Measurements from ENCODE around the gene FHOD3.

The FHOD3 gene

GRCh38 chr18:36302676-36303075 lies 5.2 kb downstream of the FHOD3 start (continued):
- TF ChIP-seq ZBTB11 (tag by site-specific recombination; conservative IDR thresholded peaks at IDR 0.05; ENCODE audit: low read depth) (no peak), ZNF302 (tag by site-specific recombination; IDR thresholded peaks at IDR 0.05; ENCODE audit: low read depth) (no peak), ZNF837 (tag by site-specific recombination; IDR thresholded peaks at IDR 0.05) (no peak)

DNA sequence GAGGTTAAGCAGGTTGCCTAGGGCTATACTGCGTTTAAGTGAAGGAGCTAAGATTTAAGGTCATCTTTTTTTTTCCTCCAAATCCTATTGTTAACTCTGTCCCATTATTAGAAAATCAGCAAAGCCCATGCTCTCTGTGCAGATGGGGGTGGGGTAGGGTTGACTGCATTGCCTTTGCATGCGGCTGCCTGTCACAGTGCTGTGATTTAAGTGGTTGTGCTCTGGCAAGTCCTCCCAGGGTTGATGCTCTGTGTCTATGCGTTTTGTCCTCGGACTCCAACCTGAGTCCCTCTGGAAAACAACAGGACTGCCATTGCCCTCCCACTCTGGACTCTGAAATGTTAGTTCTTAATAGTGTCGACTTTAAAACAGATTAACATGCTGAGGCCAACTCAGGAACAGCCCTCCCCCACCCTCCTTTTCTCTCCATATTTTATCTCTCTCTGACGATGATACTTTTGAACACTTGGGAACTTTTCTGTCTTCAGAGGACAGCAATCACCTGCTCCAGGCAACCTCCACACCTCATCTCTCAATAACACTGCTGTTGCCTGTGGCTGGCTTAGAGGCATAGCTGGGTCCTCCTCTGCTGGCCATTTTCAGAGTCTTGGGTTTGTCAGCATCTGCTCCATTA lies 5.8 kb downstream of the FHOD3 start:
- no peak overlapping the region for H3K4me3 ChIP-seq (ENCODE audit: low read depth, low read length)
- no peak for TF ChIP-seq ZNF221 (tag by site-specific recombination; IDR thresholded peaks at IDR 0.05; ENCODE audit: borderline replicate concordance)
- no peak for TF ChIP-seq PRDM1 (tag by site-specific recombination; IDR thresholded peaks at IDR 0.05)
- TF ChIP-seq ZNF280C (tag by site-specific recombination; IDR thresholded peaks at IDR 0.05) = no peak
- TF ChIP-seq ZBTB11 (tag by site-specific recombination; conservative IDR thresholded peaks at IDR 0.05; ENCODE audit: low read depth) = no peak
- no peak for TF ChIP-seq ZNF692 (tag by site-specific recombination; IDR thresholded peaks at IDR 0.05)
- TF ChIP-seq ZNF16 (tag by site-specific recombination; IDR thresholded peaks at IDR 0.05; ENCODE audit: low read depth) = no peak
- no peak for TF ChIP-seq YY2 (tag by site-specific recombination; IDR thresholded peaks at IDR 0.05)
- CTCF ChIA-PET = interaction anchor here (0.6 kb wide), 1 partner anchor 12 kb away, joined by 5 read pairs; no protein-coding TSS in a partner anchor
- H3K9me3 ChIP-seq (ENCODE audit: control insufficient read depth, insufficient read depth, low read depth, low read length) = no peaks in the 10 kb centered on the region
- no peaks in the 10 kb centered on the region for H3K36me3 ChIP-seq (ENCODE audit: control insufficient read depth in 2 of 2, insufficient read depth in 1 of 2, low read length in 2 of 2)
- POLR2A ChIA-PET = no interaction called here
- no peaks in the 10 kb centered on the region for H3K4me1 ChIP-seq (ENCODE audit: control insufficient read depth, insufficient read depth, low read length)
- no peak overlapping the region for H3K27ac ChIP-seq (ENCODE audit: extremely low read depth, low read depth, low read length)

DNA sequence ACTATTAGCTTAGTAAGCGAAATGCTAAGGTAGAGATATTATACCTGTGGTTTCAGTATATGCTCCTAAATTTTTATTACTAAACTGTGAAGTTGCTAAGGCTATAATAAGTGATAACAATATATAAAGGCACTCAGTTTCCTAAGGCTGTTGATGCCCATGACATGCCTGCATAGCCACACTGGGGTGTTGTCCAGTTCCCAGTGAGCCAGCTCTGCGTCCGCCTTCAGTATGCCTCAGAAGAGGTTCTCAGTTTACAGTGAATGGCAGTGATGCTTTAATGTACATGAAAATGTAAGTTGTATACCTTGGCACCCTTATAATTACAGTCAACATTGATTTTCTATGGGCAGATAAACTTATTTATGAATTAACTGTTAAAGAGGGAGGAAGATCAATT lies 7.2 kb downstream of the FHOD3 start:
- no peak for TF ChIP-seq ZBTB49 (tag by site-specific recombination; IDR thresholded peaks at IDR 0.05; ENCODE audit: low read depth)
- TF ChIP-seq ZIC2 (tag by site-specific recombination; IDR thresholded peaks at IDR 0.05) = no peak
- no peak for TF ChIP-seq ZNF157 (tag by site-specific recombination; IDR thresholded peaks at IDR 0.05)
- TF ChIP-seq ZNF221 (tag by site-specific recombination; IDR thresholded peaks at IDR 0.05; ENCODE audit: borderline replicate concordance) = no peak
- no peak for TF ChIP-seq ZNF660 (tag by site-specific recombination; IDR thresholded peaks at IDR 0.05)
- no peak for TF ChIP-seq ZNF658 (tag by site-specific recombination; IDR thresholded peaks at IDR 0.05)
- TF ChIP-seq ZNF645 (tag by site-specific recombination; IDR thresholded peaks at IDR 0.05) = no peak
- TF ChIP-seq ZBTB1 (tag by site-specific recombination; IDR thresholded peaks at IDR 0.05) = no peak

More for the DNA sequence above, 7.2 kb downstream of the FHOD3 start:
- H3K4me1 ChIP-seq (ENCODE audit: control insufficient read depth, insufficient read depth, low read length) = no peaks in the 10 kb centered on the region
- POLR2A ChIA-PET = no interaction called here
- no peaks in the 10 kb centered on the region for H3K9me3 ChIP-seq (ENCODE audit: control insufficient read depth, insufficient read depth, low read depth, low read length)
- H3K4me3 ChIP-seq (ENCODE audit: low read depth, low read length) = no peak overlapping the region
- H3K27ac ChIP-seq (ENCODE audit: extremely low read depth, low read depth, low read length) = no peak overlapping the region
- CTCF ChIA-PET = no interaction called here
- no peaks in the 10 kb centered on the region for H3K36me3 ChIP-seq (ENCODE audit: control insufficient read depth in 2 of 2, insufficient read depth in 1 of 2, low read length in 2 of 2)
